Subcutaneous abdominal adipose tissue (tissue), 5 donors: ENCODE results near the gene TMEM229A.
"Not testable (repeated sequence)": the region's sequence is repeated elsewhere in the genome, so short reads cannot be mapped to it uniquely, and the experiment has no call there.

Experiments used
- H3K27ac ChIP-seq: one replicate; pipeline ENCODE4 v1.7.0; 2013; ENCODE audit warnings: low read depth, mild to moderate bottlenecking, inconsistent platforms, low read length, moderate library complexity
- H3K27me3 ChIP-seq, 5 donors: one replicate each; pipeline ENCODE4 v1.7.0; 2013; ENCODE audit warnings: low read length in 5 of 5, inconsistent platforms in 1 of 5; ENCODE audit not compliant: control insufficient read depth in 5 of 5, insufficient read depth in 4 of 5
- H3K36me3 ChIP-seq, 5 donors: one replicate each; pipeline ENCODE4 v1.7.0; 2013; ENCODE audit warnings: low read length in 5 of 5; ENCODE audit not compliant: control insufficient read depth in 5 of 5, insufficient read depth in 5 of 5
- H3K4me1 ChIP-seq, 5 donors: one replicate each; pipeline ENCODE4 v1.7.0; 2013; ENCODE audit warnings: low read length in 5 of 5, mild to moderate bottlenecking in 3 of 5, moderate library complexity in 1 of 5; ENCODE audit not compliant: control insufficient read depth in 5 of 5, insufficient read depth in 5 of 5
- H3K4me3 ChIP-seq, 5 donors: one replicate each; pipeline ENCODE4 v1.7.0; 2013; ENCODE audit warnings: low read length in 5 of 5, low read depth in 1 of 5
- H3K9ac ChIP-seq, 5 donors: one replicate each; pipeline ENCODE4 v1.7.0; 2013; ENCODE audit warnings: low read length in 5 of 5, mild to moderate bottlenecking in 4 of 5, moderate library complexity in 3 of 5
- H3K9me3 ChIP-seq, 5 donors: one replicate each; pipeline ENCODE4 v1.7.0; 2013; ENCODE audit warnings: low read length in 5 of 5; ENCODE audit not compliant: control insufficient read depth in 5 of 5
- donor health status: healthy.
- donor health status: healthy.
- donor health status: healthy.
- donor health status: healthy.
- donor health status: healthy.

TMEM229A gene

DNA sequence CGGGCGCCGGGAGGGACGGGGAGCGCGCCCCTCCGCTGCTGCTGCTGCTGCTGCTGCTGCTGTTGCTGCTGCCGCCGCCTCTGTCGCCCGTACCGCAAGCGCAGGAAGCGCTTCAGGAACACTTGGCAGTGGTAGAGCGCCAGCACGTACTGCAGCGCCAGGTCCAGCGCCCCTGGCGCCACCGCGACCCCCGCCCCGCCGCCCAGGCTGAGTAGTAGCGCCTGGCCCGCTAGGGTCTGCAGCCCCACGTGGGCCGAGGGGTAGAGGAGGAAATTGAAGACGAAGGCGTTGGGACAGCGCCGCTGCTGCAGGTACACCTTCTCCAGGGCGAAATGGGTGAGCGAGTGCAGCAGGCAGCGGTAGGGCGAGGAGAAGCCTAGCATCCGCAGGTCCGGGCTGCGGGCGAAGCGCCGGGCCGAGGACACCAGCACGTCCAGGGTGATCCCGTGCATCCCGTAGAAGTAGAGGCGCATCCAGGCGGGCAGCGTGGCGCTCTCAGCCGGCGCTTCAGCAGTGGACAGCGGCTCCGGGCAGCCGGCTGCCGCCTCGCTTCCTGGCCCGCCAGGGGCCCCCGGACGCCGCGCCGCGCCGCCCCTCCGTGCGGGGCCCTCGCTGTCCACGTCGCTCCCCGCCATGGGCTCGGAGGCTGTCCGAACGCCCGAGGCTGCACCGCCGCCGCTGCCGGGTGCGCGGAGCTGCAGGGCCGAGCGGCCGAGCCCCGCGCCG lies at the start of gene TMEM229A:
Gene TMEM229A (minus strand): TSS at position 699 of the 726 bp plus-strand sequence. CDS start 64 bp downstream, at position 635.
- no peaks in the 10 kb centered on the region for H3K36me3 ChIP-seq
- peaks cover 0 to 17% (median 17%) of the 10 kb centered on the region in 5 donors for H3K4me1 ChIP-seq
- no peak within 1 kb of the TSS for H3K27ac ChIP-seq
- H3K9me3 ChIP-seq: no peaks in the 10 kb centered on the region
- peak within 1 kb of the TSS in 4 of 5 donors; percentile 39 to 67 (median 56) for H3K4me3 ChIP-seq
- H3K9ac ChIP-seq: no peak within 1 kb of the TSS
- H3K27me3 ChIP-seq: peaks cover 19 to 38% (median 30%) of the 10 kb centered on the region in 5 donors

DNA sequence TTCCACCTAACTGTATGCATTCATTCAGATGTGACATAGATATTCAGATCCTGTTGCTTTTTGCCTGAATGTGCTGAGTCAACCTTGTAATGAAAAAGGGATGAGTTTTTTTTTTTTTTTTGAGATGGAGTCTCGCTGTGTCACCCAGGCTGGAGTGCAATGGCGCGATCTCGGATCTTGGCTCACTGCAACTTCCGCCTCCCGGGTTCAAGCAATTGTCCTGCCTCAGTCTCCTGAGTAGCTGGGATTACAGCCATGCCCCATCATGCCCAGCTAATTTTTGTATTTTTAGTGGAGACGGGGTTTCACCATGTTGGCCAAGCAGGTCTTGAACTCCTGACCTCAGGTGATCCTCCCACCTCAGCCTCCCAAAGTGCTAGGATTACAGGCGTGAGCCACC lies 49.4 kb upstream of the TMEM229A start:
- H3K9me3 ChIP-seq, H3K36me3 ChIP-seq, H3K27me3 ChIP-seq, H3K4me3 ChIP-seq, H3K9ac ChIP-seq, H3K4me1 ChIP-seq, H3K27ac ChIP-seq: not testable (repeated sequence)

DNA sequence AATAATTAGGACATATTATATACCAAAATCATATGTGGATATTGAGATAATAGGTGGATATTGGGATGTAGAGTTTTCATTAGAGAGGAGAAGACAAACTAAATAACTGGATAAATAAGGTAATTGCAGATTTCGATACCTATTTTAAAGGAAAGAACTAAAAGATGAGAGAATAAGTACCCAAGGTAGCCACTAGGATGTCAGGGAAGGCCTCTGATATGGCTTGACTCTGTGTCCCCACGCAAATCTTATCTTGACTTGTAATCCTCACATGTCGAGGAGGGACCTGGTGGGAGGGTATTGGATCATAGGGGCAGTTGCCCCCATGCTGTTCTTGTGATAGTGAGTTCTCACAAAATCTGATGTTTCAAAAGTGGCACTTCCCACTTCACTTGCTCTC lies 44.7 kb upstream of the TMEM229A start:
- Histone ChIP-seq H3K27me3 (no peaks in the 10 kb centered on the region), H3K9me3 (no peaks in the 10 kb centered on the region), H3K27ac (no peak overlapping the region), H3K4me3 (no peak overlapping the region), H3K9ac (no peak overlapping the region), H3K4me1 (no peaks in the 10 kb centered on the region), H3K36me3 (no peaks in the 10 kb centered on the region)

DNA sequence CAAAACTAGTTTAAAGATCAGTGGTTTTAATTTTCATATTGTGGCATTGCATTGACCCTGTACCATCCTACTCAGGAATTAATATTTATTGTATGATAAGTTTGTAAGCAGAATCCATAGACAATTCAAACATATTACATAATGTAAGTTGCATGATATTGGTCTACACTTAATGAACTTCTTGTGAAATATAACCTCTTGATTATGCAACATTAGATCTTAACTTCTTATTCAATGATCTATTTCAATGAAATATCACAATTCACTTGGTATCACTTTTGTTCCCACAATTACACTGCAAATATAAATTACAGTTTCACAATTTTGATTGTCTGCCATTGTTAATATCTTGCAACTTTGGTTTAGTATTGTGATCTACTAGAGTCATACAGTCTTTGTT lies 44.0 kb upstream of the TMEM229A start:
- Histone ChIP-seq H3K9ac (no peak overlapping the region), H3K27ac (no peak overlapping the region), H3K36me3 (no peaks in the 10 kb centered on the region), H3K4me1 (no peaks in the 10 kb centered on the region), H3K9me3 (no peaks in the 10 kb centered on the region), H3K4me3 (no peak overlapping the region), H3K27me3 (no peaks in the 10 kb centered on the region)

DNA sequence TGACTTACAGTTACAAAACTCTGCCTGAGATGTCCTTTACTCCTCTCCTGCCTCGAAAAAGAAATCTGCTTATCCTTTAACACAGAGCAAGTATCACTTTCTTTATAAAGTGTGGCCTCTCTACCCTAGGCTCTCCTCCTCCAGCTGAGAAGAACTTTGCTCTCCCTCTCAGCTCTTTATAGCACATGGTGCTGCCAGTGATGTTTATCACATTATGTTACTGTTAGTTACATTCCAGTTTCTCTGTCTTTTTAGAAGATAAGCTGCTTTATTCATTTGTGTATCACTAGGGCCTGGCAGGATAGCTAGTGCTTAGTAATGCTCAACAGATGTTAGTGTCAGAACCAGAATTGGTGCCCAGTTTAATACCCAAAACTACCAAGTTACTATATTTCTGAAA lies 41.1 kb upstream of the TMEM229A start:
- Histone ChIP-seq H3K9me3 (no peaks in the 10 kb centered on the region), H3K36me3 (no peaks in the 10 kb centered on the region), H3K4me3 (no peak overlapping the region), H3K4me1 (no peaks in the 10 kb centered on the region), H3K27ac (no peak overlapping the region), H3K27me3 (no peaks in the 10 kb centered on the region), H3K9ac (no peak overlapping the region)

DNA sequence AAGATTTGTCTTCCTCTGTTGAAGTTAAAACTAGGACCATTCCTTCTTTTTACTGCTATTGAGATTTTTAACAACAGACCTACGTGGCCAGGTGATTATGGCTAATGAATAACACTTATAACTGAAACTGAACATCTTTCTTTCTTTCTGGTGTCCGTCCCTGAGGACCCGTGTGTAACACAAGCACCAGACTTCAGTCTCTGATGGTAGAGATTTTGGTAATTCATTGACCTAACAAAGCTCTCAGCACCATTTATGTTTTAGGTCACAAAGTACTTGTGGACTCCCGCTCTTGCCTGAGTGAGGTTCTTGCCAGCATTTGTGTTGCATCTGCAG lies 40.4 kb upstream of the TMEM229A start:
- H3K36me3 ChIP-seq: no peaks in the 10 kb centered on the region
- H3K4me3 ChIP-seq: no peak overlapping the region
- no peaks in the 10 kb centered on the region for H3K27me3 ChIP-seq
- no peak overlapping the region for H3K27ac ChIP-seq
- no peaks in the 10 kb centered on the region for H3K9me3 ChIP-seq
- H3K9ac ChIP-seq: no peak overlapping the region
- no peaks in the 10 kb centered on the region for H3K4me1 ChIP-seq

DNA sequence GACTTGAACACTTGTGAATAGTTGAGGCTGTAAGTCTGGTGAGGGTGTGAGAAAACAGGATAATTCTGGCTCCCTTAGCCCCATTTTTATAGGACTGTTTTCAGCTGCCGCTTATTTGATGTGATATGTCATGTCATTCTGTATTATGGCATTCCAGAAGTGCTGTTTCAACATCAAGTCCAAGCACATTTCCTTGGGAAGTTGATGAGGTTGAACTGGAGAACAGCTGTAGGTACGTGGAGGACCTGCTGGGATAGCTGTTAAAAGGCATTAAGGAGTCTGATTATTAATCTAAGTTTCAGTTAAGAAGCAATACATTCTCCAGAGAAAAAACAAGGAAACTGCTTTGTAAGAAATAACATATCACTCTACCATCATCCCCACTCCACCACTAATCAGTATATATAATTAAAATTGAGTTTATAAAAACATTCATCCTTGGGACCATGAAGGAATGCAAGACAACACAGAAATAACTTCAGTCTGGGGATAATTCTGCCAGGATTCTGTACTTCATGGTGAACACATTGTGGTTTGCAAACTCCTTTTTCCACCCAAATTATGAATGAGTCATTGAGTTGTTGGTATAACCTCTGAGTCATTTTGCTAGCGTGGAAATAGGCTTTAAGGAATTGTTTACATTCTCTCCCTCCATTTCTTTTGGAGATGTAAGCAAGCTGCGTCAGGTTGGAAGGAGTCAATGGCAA lies 39.9 kb upstream of the TMEM229A start:
- H3K4me1 ChIP-seq: no peaks in the 10 kb centered on the region
- H3K9me3 ChIP-seq: no peaks in the 10 kb centered on the region
- no peaks in the 10 kb centered on the region for H3K27me3 ChIP-seq
- no peak overlapping the region for H3K4me3 ChIP-seq
- no peaks in the 10 kb centered on the region for H3K36me3 ChIP-seq
- H3K9ac ChIP-seq: no peak overlapping the region
- no peak overlapping the region for H3K27ac ChIP-seq

DNA sequence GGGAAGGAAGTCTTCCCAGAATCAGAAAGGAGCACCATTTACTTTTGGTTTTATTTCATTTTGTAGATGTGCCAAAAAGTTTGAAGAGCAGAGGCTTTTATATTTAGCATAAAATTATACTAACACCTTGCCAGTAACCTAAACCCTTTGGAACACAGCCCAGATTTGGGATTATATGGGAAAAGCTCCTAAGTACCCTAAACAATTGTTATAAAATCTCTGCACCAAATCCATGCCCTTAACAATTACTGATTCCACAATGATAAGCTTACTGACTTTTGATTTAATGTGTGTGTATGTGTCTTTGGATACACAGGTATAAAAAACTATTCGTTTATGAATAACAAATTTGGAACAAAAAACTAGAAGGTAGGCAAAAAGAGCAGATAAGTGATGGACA lies 39.0 kb upstream of the TMEM229A start:
- Histone ChIP-seq H3K9ac (no peak overlapping the region), H3K9me3 (no peaks in the 10 kb centered on the region), H3K36me3 (no peaks in the 10 kb centered on the region), H3K27me3 (no peaks in the 10 kb centered on the region), H3K4me3 (no peak overlapping the region), H3K27ac (no peak overlapping the region), H3K4me1 (no peaks in the 10 kb centered on the region)

DNA sequence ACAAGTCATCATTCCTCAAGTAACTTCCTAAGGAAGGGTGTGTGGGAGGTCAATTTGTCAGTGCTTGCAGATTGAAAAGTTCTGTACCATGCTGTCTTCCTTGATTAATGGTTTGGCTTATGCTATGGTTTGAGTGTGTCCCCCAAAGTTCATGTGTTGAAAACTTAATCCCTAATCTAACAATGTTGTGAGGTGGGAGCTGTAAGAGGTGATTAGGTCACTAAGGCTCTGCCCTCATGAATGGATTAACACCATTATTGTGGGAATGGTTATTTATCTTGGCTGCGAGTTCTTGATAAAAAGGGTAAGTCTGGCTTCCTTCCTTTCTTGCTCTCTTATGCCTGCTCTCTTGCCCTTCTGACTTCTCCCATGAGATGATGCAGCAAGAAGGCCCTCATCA lies 29.3 kb upstream of the TMEM229A start:
- Histone ChIP-seq H3K27me3 (no peaks in the 10 kb centered on the region), H3K9me3 (no peaks in the 10 kb centered on the region), H3K27ac (no peak overlapping the region), H3K36me3 (no peaks in the 10 kb centered on the region), H3K9ac (no peak overlapping the region), H3K4me3 (no peak overlapping the region), H3K4me1 (no peaks in the 10 kb centered on the region)

DNA sequence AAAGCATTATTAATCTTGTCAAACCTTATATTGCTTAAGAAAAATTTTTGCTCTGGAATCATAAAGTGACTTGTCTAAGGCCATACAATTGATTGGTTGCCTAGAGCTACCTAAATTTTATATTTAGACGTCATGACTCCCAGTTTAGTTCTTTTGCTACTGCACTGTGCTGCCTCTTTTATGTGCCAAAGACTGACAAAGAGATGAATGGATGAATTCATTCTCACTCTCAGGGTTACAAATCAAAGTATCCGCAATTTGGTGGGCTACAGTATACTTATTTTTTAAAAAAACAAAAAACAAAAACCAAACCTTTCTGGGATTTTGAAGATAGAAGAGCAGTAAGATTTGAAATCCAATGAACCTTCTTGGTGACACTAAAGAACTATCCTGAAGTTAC lies 27.7 kb upstream of the TMEM229A start:
- no peak overlapping the region for H3K9ac ChIP-seq
- no peaks in the 10 kb centered on the region for H3K4me1 ChIP-seq
- no peak overlapping the region for H3K4me3 ChIP-seq
- no peaks in the 10 kb centered on the region for H3K9me3 ChIP-seq
- no peak overlapping the region for H3K27ac ChIP-seq
- no peaks in the 10 kb centered on the region for H3K36me3 ChIP-seq
- no peaks in the 10 kb centered on the region for H3K27me3 ChIP-seq
